SHP77 treated with DMSO at 0.1 percent for 48 hours (cell line): ENCODE results near the gene UNC45B.
"Not testable (repeated sequence)": the region's sequence is repeated elsewhere in the genome, so short reads cannot be mapped to it uniquely, and the experiment has no call there.

Experiments
- DNase-seq: peaks from one replicate; lab custom pipeline; 2025; lab: John Stamatoyannopoulos, UW

Gene UNC45B

DNA sequence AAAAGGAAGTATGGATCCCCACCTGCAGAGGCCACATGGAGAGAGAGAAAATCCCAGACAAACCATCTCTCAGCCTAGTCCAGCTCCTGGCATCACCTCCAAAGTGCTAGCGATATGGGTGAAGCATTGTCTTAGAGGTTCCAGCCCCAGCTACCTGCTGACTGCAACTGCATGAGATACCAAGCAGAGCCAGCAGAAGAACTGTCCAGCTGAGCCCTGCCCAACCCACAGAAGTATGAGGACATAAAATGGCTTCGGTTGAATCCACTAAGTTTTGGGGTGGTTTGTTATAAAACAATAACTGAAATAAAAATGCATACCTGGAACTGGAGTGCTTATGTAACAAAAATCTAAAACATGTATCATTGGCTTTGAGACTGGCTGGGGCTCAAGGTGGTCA is 74.8 kb downstream of the UNC45B start:
- DNase-seq = no peak

DNA sequence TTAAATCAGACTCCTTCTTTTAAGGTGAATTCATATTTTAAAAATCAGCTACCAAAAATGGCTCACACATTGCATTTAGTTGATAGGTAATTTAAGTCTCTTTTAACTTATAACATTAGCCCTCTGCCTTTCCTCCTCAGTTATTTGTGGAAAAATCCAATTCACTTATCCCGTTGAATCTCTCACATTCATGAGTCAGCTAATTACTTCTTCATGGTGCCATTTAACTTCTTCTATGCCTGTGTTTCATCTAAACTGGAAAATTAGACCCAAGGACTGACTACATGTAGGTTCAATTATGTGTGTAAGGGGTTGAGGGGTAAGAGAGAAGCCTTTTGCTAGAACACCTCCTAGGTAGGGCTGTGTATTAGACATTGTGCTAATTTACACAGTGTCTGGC is 76.8 kb downstream of the UNC45B start:
- DNase-seq = no peak

DNA sequence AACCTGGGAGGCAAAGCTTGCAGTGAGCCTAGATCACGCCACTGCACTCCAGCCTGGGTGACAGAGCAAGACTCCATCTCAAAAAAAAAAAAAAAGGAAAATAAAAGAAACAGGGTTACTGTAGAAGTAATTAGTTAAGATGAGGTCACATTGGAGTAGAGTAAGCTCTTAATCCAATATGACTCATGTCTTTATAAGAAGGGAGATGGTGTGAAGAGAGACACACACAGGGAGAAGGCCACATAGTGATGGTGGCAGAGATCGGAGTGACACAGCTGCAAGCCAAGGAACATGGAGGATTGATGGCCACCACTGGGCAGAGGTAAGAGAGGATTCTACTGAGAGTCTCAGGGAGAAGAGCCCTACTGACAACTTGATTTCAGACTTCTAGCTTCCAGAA is 79.9 kb downstream of the UNC45B start:
- DNase-seq = no peak

DNA sequence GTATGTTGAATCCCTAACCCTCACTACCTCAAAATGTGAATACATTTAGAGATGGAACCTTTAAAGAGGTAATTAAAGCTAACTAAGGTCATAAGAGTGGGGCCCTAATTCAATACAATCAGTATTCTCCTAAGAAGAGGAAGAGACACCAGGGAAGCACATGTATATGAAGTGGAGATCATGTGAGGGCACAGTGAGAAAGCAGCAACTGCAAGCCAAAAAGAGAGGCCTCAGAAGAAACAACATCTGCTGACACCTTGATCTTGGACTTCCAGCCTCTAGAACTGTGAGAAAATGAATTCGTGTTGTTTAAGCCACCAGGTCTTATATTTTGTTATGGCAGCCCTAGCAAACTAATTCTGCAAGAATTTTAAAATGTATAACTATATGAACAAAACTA is 82.0 kb downstream of the UNC45B start:
- DNase-seq = no peak

DNA sequence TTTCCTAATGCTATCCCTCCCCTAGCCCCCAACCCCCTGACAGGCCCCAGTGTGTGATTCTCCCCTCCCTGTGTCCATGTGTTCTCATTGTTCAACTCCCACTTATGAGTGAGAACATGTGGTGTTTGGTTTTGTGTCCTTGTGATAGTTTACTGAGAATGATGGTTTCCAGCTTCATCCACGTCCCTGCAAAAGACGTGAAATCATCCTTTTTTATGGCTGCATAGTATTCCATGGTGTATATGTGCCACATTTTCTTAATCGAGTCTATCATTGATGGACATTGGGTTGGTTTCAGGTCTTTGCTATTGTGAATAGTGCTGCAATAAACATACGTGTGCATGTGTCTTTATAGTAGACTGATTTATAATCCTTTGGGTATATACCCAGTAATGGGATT is 86.7 kb downstream of the UNC45B start:
- DNase-seq = not testable (repeated sequence)

DNA sequence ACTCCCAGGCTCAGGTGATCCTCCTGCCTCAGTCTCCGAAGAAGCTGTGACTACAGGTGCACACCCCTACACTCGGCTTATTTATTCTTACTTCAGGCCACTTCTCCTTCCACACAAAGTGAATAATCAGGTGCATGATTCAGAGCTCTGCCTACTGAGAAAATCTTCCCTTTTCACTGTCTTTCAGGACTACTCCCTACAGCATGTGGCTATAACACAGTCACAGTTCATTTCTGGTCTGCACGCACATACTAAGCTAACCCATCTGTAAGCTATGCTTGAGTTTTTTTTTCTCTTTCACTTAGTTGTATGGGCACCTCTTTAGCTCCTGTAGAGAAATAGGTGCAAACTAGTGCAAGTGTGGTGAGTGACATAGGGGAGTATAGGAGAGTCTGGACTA is 87.7 kb downstream of the UNC45B start:
- no peak for DNase-seq

DNA sequence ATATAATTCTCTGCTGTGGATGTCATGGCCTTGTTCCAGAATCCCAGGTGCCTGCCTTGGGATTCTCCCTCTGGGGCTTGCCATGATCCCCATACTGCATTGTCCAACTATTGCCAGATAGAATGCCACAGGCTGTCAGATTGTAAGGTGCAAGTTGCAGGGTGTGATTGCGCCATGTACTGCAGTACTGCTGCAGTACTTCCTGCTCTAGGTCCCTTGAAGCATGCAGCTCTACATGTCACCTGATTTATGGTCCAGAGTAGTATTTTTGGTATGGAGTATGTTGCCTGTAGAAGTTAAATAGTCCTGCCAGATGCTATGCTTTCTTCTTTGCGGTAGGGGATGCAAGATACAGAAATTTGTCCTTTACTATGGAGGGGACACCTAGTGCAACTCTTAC is 88.3 kb downstream of the UNC45B start:
- DNase-seq = no peak

DNA sequence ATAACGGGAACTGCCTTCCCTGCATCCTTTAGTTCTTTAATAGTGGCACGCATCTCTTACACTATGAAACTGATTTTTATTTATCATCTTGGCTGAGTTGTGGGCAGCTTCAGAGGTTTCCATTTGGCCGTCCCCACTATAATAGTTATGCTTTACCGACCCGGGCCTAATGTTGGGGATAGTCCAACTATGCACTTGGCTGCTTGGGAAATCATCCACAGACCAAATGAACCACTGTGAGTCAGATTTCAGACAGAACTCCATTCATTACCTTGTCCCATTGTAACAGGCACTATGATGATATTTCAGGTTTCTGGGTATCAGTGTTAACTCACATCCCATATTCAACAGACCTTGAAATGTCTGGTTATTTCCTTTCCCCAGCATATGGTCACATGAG is 89.2 kb downstream of the UNC45B start:
- no peak for DNase-seq

DNA sequence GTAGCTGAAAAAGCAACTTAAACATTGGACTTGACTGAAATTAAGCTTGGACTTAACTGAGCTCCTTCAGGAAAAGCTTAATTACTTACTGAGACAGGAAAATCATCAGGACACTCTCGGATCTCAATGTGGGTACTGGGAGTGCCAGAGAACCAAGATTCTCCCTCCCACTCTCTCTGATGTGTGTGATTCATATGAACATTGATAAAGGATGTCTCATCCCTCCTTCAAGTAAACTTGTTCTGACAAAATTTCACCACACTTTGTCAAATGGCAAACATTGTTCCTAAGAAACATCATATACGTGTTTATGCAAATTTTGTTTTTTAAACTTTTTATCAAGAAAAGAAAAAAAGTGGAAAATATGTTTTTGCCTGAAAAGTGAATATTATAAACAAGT is 91.2 kb downstream of the UNC45B start:
- DNase-seq = no peak
